Activated B cell treated with CpG ODN at 0.5 μM for 24 hours (primary cell): Measurements from ENCODE around the gene MSI2. TPM values are rescaled to one million over a fixed set of nuclear protein-coding genes. Genes with fewer than 3 reads are reported as not detected.

ENCODE experiments used
- ATAC-seq: fragments of 200-7000 bp; cut with Tn5 transposase; one replicate; pipeline ENCODE4 v1.10.0; 2021; ENCODE audit warnings: low read depth, mild to moderate bottlenecking, moderate library complexity
- CTCF ChIA-PET: fragments of 350-600 bp; sonication (Branson Sonifier 250); formaldehyde crosslinking; loops from one replicate; lab custom pipeline; 2021; ENCODE audit warnings: antibody characterized with exemption; lab: Charles Lee
- POLR2A ChIA-PET: fragments of 350-600 bp; sonication (Branson Sonifier 250); formaldehyde crosslinking; loops from one replicate; lab custom pipeline; 2021; ENCODE audit warnings: antibody characterized with exemption; lab: Charles Lee
- DNase-seq: peaks from one replicate; pipeline ENCODE4 v3.0.0; 2022
- H3K27ac Mint-ChIP-seq: one replicate; pipeline ENCODE4 v1.8.0; 2020; ENCODE audit warnings: mixed read lengths
- H3K27me3 Mint-ChIP-seq: one replicate; pipeline ENCODE4 v1.8.0; 2021; ENCODE audit warnings: mixed read lengths
- H3K36me3 Mint-ChIP-seq: one replicate; pipeline ENCODE4 v1.8.0; 2021; ENCODE audit warnings: low read depth, mixed read lengths
- H3K4me1 Mint-ChIP-seq: one replicate; pipeline ENCODE4 v1.8.0; 2021; ENCODE audit warnings: mixed read lengths
- H3K4me3 Mint-ChIP-seq: one replicate; pipeline ENCODE4 v1.8.0; 2020; ENCODE audit warnings: mild to moderate bottlenecking, mixed read lengths
- H3K9me3 Mint-ChIP-seq: one replicate; pipeline ENCODE4 v1.8.0; 2020; ENCODE audit warnings: mixed read lengths
- intact Hi-C: fragments of 100-400 bp; cut with micrococcal nuclease; formaldehyde crosslinking; loops from one replicate; pipeline ENCODE4 v1.15.1; 2024
- total RNA-seq: library from RNA; stranded (reverse); gene quantifications from 2 replicates; pipeline ENCODE4 v1.2.3, GENCODE V29; 2022
- TF ChIP-seq, protein P1 (sequence below): fragments of 200-600 bp; IDR thresholded peaks from one replicate; pipeline ENCODE4 v1.8.0; 2022; ENCODE audit warnings: antibody characterized with exemption, mild to moderate bottlenecking

Gene MSI2
- total RNA-seq, 1 donor from 2014 or later = 102 TPM

- no peak overlapping the region for H3K27ac Mint-ChIP-seq
- TF ChIP-seq, protein P1, sequence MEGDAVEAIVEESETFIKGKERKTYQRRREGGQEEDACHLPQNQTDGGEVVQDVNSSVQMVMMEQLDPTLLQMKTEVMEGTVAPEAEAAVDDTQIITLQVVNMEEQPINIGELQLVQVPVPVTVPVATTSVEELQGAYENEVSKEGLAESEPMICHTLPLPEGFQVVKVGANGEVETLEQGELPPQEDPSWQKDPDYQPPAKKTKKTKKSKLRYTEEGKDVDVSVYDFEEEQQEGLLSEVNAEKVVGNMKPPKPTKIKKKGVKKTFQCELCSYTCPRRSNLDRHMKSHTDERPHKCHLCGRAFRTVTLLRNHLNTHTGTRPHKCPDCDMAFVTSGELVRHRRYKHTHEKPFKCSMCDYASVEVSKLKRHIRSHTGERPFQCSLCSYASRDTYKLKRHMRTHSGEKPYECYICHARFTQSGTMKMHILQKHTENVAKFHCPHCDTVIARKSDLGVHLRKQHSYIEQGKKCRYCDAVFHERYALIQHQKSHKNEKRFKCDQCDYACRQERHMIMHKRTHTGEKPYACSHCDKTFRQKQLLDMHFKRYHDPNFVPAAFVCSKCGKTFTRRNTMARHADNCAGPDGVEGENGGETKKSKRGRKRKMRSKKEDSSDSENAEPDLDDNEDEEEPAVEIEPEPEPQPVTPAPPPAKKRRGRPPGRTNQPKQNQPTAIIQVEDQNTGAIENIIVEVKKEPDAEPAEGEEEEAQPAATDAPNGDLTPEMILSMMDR = no peak
- H3K4me3 Mint-ChIP-seq = no peak overlapping the region
- no peak for ATAC-seq
- DNase-seq = no peak
- H3K4me1 Mint-ChIP-seq = no peaks in the 10 kb centered on the region
- H3K27me3 Mint-ChIP-seq = no peaks in the 10 kb centered on the region
- ChIA-PET POLR2A (no interaction called here), CTCF (interaction anchor here (1.7 kb wide), 1 partner anchor 148 kb away, joined by 6 read pairs; no protein-coding TSS in a partner anchor)
- intact Hi-C loops = no loop called here
- peaks cover 25% of the 10 kb centered on the region for H3K36me3 Mint-ChIP-seq
- H3K9me3 Mint-ChIP-seq = peaks cover 15% of the 10 kb centered on the region
These were observed 134.9 kb downstream of the MSI2 start for GRCh38 chr17:57391076-57391825.

GRCh38 chr17:57391857-57392471 is 135.6 kb downstream of the MSI2 start:
- no peak overlapping the region for H3K27ac Mint-ChIP-seq

DNA sequence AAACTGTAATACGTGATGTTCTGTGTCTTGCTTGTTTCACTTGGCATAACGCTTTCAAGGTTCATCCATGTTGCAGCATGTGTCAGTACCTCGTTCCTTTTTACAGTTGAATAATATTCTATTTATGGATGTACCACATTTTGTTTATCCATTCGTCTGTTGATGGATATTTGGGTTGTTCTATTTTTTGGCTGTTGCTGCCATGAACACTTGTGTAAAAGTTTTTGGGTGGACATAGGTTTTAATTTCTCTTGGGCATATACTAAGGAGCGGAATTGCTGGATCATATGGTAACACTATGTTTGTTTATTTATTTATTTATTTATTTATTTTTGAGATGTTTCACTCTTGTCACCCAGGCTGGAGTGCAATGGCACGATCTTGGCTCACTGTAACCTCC is 137.0 kb downstream of the MSI2 start:
- intact Hi-C loops = no loop called here
- no peak for DNase-seq
- Mint-ChIP-seq H3K27ac (no peak overlapping the region), H3K9me3 (peaks cover 7% of the 10 kb centered on the region), H3K4me1 (no peaks in the 10 kb centered on the region), H3K4me3 (no peak overlapping the region), H3K36me3 (peaks cover 20% of the 10 kb centered on the region), H3K27me3 (no peaks in the 10 kb centered on the region)
- TF ChIP-seq, protein P1 = no peak
- POLR2A ChIA-PET = no interaction called here
- no peak for ATAC-seq
- CTCF ChIA-PET = no interaction called here

More at GRCh38 chr17:57391857-57392471, 135.6 kb downstream of the MSI2 start:
- no peak overlapping the region for H3K4me3 Mint-ChIP-seq
- POLR2A ChIA-PET = no interaction called here
- H3K9me3 Mint-ChIP-seq = peaks cover 15% of the 10 kb centered on the region
- H3K4me1 Mint-ChIP-seq = no peaks in the 10 kb centered on the region
- TF ChIP-seq, protein P1 = no peak
- intact Hi-C loops = no loop called here
- DNase-seq (no peak), ATAC-seq (no peak)
- CTCF ChIA-PET = no interaction called here
- H3K36me3 Mint-ChIP-seq = peaks cover 25% of the 10 kb centered on the region
- no peaks in the 10 kb centered on the region for H3K27me3 Mint-ChIP-seq

GRCh38 chr17:57394375-57394774 is 138.1 kb downstream of the MSI2 start:
- Mint-ChIP-seq H3K36me3 (peaks cover 20% of the 10 kb centered on the region), H3K9me3 (peaks cover 7% of the 10 kb centered on the region), H3K27me3 (no peaks in the 10 kb centered on the region), H3K27ac (no peak overlapping the region), H3K4me1 (no peaks in the 10 kb centered on the region), H3K4me3 (no peak overlapping the region)
- DNase-seq (no peak), ATAC-seq (no peak)
- intact Hi-C loops = no loop called here
- TF ChIP-seq, protein P1 = no peak
- ChIA-PET POLR2A (no interaction called here), CTCF (no interaction called here)

- Mint-ChIP-seq H3K27me3 (no peaks in the 10 kb centered on the region), H3K4me1 (no peaks in the 10 kb centered on the region)
These were observed 139.5 kb downstream of the MSI2 start for GRCh38 chr17:57395721-57396321.

More at GRCh38 chr17:57395721-57396321, 139.5 kb downstream of the MSI2 start:
- no peak overlapping the region for H3K4me3 Mint-ChIP-seq
- intact Hi-C loops = no loop called here
- no peak overlapping the region for H3K27ac Mint-ChIP-seq
- ChIA-PET POLR2A (no interaction called here), CTCF (no interaction called here)
- peaks cover 7% of the 10 kb centered on the region for H3K9me3 Mint-ChIP-seq
- TF ChIP-seq, protein P1 = no peak
- no peak for ATAC-seq
- DNase-seq = no peak
- H3K36me3 Mint-ChIP-seq = peaks cover 26% of the 10 kb centered on the region
